VCaP (cell line): Measurements from ENCODE around the gene COL20A1.

Experiments
- H3K27ac ChIP-seq: fragments of 450-650 bp; 2 replicates; pipeline ENCODE4 v1.5.1; 2017
- CTCF ChIP-seq: fragments of 450-650 bp; conservative IDR thresholded peaks from 2 replicates; pipeline ENCODE4 v1.5.1; 2017; ENCODE audit warnings: mild to moderate bottlenecking, moderate library complexity

COL20A1 gene

GRCh38 chr20:63280929-63281545 is 11.9 kb upstream of the COL20A1 start:
- TF ChIP-seq CTCF: peak; percentile 58

GRCh38 chr20:63281742-63282665 is 11.0 kb upstream of the COL20A1 start:
- TF ChIP-seq CTCF: no peak
- H3K27ac ChIP-seq: no peak overlapping the region

More at GRCh38 chr20:63280929-63281545, 11.9 kb upstream of the COL20A1 start:
- no peak overlapping the region for H3K27ac ChIP-seq

- no peak overlapping the region for H3K27ac ChIP-seq
- TF ChIP-seq CTCF: no peak
Observed at GRCh38 chr20:63282946-63283345, 10.0 kb upstream of the COL20A1 start.

- no peak overlapping the region for H3K27ac ChIP-seq
- no peak for TF ChIP-seq CTCF
Observed at GRCh38 chr20:63283397-63284082, 9.4 kb upstream of the COL20A1 start.

GRCh38 chr20:63284083-63284440 is 8.9 kb upstream of the COL20A1 start:
- no peak for TF ChIP-seq CTCF
- H3K27ac ChIP-seq: no peak overlapping the region

- no peak overlapping the region for H3K27ac ChIP-seq
Observed at GRCh38 chr20:63284544-63284949, 8.4 kb upstream of the COL20A1 start.

More at GRCh38 chr20:63284544-63284949, 8.4 kb upstream of the COL20A1 start:
- no peak for TF ChIP-seq CTCF
